Activated naive CD8-positive, alpha-beta T cell (primary cell): ENCODE results near the gene TECR.
"Not testable (repeated sequence)": the region's sequence is repeated elsewhere in the genome, so short reads cannot be mapped to it uniquely, and the experiment has no call there.

ENCODE experiments used
- H3K27ac Mint-ChIP-seq: one replicate; pipeline ENCODE4 v1.8.0; 2021; ENCODE audit warnings: mixed read lengths
- H3K27me3 Mint-ChIP-seq: one replicate; pipeline ENCODE4 v1.8.0; 2021; ENCODE audit warnings: mixed read lengths
- H3K36me3 Mint-ChIP-seq: one replicate; pipeline ENCODE4 v1.8.0; 2021; ENCODE audit warnings: mixed read lengths
- H3K4me1 Mint-ChIP-seq: one replicate; pipeline ENCODE4 v1.8.0; 2021; ENCODE audit warnings: low read depth, mixed read lengths
- H3K4me3 Mint-ChIP-seq: one replicate; pipeline ENCODE4 v1.8.0; 2021; ENCODE audit warnings: mild to moderate bottlenecking, mixed read lengths
- H3K9me3 Mint-ChIP-seq: one replicate; pipeline ENCODE4 v1.8.0; 2021; ENCODE audit warnings: low read depth, mixed read lengths

Gene TECR

GRCh38 chr19:14612242-14612641, 82.8 kb downstream of the TECR start:
- not testable (repeated sequence) for H3K27ac Mint-ChIP-seq, H3K4me1 Mint-ChIP-seq, H3K4me3 Mint-ChIP-seq, H3K9me3 Mint-ChIP-seq, H3K27me3 Mint-ChIP-seq, H3K36me3 Mint-ChIP-seq

- no peak overlapping the region for H3K4me3 Mint-ChIP-seq
These were observed 83.3 kb downstream of the TECR start for GRCh38 chr19:14612657-14613056.

GRCh38 chr19:14613399-14614098, 84.2 kb downstream of the TECR start:
- H3K27me3 Mint-ChIP-seq, H3K9me3 Mint-ChIP-seq, H3K36me3 Mint-ChIP-seq, H3K4me3 Mint-ChIP-seq, H3K27ac Mint-ChIP-seq, H3K4me1 Mint-ChIP-seq: not testable (repeated sequence)

More at GRCh38 chr19:14612657-14613056, 83.3 kb downstream of the TECR start:
- H3K9me3 Mint-ChIP-seq, result no peaks in the 10 kb centered on the region
- no peaks in the 10 kb centered on the region for H3K4me1 Mint-ChIP-seq
- peaks cover 1% of the 10 kb centered on the region for H3K36me3 Mint-ChIP-seq
- no peak overlapping the region for H3K27ac Mint-ChIP-seq
- peaks cover 1% of the 10 kb centered on the region for H3K27me3 Mint-ChIP-seq

- H3K4me1 Mint-ChIP-seq, result no peaks in the 10 kb centered on the region
These were observed 84.7 kb downstream of the TECR start for GRCh38 chr19:14614099-14614412.

More at GRCh38 chr19:14614099-14614412, 84.7 kb downstream of the TECR start:
- Mint-ChIP-seq H3K27ac (no peak overlapping the region), H3K4me3 (no peak overlapping the region), H3K9me3 (peaks cover 3% of the 10 kb centered on the region), H3K27me3 (peaks cover 2% of the 10 kb centered on the region), H3K36me3 (peaks cover 2% of the 10 kb centered on the region)
